ENCODE results near the gene PVALB. TPM values are rescaled to one million over a fixed set of nuclear protein-coding genes. Genes with fewer than 3 reads are reported as not detected.

The PVALB gene
- total and polyA plus RNA-seq, 8 donors, result 0.95 to 4.1 (median 2.1) TPM; not detected in 5

GRCh38 chr22:36830601-36831000 lies 13.8 kb upstream of the PVALB start:
- Histone ChIP-seq H3K36me3 (no peaks in the 10 kb centered on the region), H3K4me3 (no peak overlapping the region), H3K9me3 (peaks cover 0 to 4% (median 0%) of the 10 kb centered on the region in 4 donors), H3K27me3 (peaks cover 0 to 40% (median 11%) of the 10 kb centered on the region in 3 donors), H3K4me1 (no peaks in the 10 kb centered on the region), H3K27ac (no peak overlapping the region)
- no peak for DNase-seq
- 22 to 55% (median 35%) methylated on average over 2 of the region's 2 CpGs for WGBS, 5 donors
- no peak for TF ChIP-seq POLR2A (IDR thresholded peaks at IDR 0.05)
- TF ChIP-seq, protein P1, sequence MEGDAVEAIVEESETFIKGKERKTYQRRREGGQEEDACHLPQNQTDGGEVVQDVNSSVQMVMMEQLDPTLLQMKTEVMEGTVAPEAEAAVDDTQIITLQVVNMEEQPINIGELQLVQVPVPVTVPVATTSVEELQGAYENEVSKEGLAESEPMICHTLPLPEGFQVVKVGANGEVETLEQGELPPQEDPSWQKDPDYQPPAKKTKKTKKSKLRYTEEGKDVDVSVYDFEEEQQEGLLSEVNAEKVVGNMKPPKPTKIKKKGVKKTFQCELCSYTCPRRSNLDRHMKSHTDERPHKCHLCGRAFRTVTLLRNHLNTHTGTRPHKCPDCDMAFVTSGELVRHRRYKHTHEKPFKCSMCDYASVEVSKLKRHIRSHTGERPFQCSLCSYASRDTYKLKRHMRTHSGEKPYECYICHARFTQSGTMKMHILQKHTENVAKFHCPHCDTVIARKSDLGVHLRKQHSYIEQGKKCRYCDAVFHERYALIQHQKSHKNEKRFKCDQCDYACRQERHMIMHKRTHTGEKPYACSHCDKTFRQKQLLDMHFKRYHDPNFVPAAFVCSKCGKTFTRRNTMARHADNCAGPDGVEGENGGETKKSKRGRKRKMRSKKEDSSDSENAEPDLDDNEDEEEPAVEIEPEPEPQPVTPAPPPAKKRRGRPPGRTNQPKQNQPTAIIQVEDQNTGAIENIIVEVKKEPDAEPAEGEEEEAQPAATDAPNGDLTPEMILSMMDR (IDR thresholded peaks at IDR 0.05), result no peak
- no peak for TF ChIP-seq EP300 (IDR thresholded peaks at IDR 0.05)
- TF ChIP-seq POLR2AphosphoS5 (IDR thresholded peaks at IDR 0.05), result no peak
- intact Hi-C loops (cut with DNase I; ENCODE audit: low total_unique reads), result no loop called here

GRCh38 chr22:36829370-36830002 lies 12.7 kb upstream of the PVALB start:
- H3K4me3 ChIP-seq, result no peak overlapping the region
- no peak for DNase-seq
- TF ChIP-seq, protein P1 (IDR thresholded peaks at IDR 0.05), result no peak
- H3K36me3 ChIP-seq, result no peaks in the 10 kb centered on the region
- peaks cover 0 to 30% (median 11%) of the 10 kb centered on the region in 3 donors for H3K27me3 ChIP-seq
- H3K27ac ChIP-seq, result no peak overlapping the region
- no peaks in the 10 kb centered on the region for H3K4me1 ChIP-seq
- 68 to 82% (median 77%) methylated on average over 5 of the region's 5 CpGs for WGBS, 5 donors
- intact Hi-C loops (cut with DNase I; ENCODE audit: low total_unique reads), result no loop called here
- peaks cover 0 to 4% (median 0%) of the 10 kb centered on the region in 4 donors for H3K9me3 ChIP-seq

- H3K9me3 ChIP-seq, result peaks cover 0 to 4% (median 0%) of the 10 kb centered on the region in 4 donors
- H3K27ac ChIP-seq, result no peak overlapping the region
- H3K4me1 ChIP-seq, result no peaks in the 10 kb centered on the region
- no peak overlapping the region for H3K4me3 ChIP-seq
- H3K27me3 ChIP-seq, result peaks cover 0 to 35% (median 11%) of the 10 kb centered on the region in 3 donors
- no peaks in the 10 kb centered on the region for H3K36me3 ChIP-seq
- DNase-seq, result no peak
- TF ChIP-seq POLR2AphosphoS5 (IDR thresholded peaks at IDR 0.05) (no peak), POLR2A (IDR thresholded peaks at IDR 0.05) (no peak)
- TF ChIP-seq, protein P1 (IDR thresholded peaks at IDR 0.05), result no peak
- 39 to 56% (median 48%) methylated on average over 3 of the region's 3 CpGs for WGBS, 5 donors
- intact Hi-C loops (cut with DNase I; ENCODE audit: low total_unique reads), result no loop called here
These were observed 12.0 kb upstream of the PVALB start for GRCh38 chr22:36828815-36829214.

DNA sequence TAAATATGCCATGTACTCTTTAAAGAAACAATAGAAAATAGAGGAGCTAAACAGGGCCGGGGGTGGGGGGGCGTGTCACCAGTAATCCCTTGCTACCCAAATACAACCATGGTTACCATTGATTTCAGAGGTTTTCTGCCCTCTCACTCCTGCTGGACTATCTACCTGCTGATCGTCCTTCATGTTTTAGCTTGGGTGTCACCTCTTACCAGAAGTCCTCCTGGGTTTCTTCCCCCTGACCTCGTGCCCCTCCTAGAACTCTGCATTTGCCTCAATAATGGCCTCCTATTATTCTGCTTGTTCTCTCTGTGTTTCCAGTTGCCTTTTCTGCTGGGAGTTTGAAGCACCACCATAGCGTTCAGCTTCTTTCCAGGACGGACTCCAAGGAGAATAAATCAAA lies 9.4 kb upstream of the PVALB start:
- no peaks in the 10 kb centered on the region for H3K4me1 ChIP-seq
- DNase-seq, result no peak
- WGBS, 5 donors, result 71 to 80% (median 76%) methylated on average over 6 of the region's 6 CpGs
- intact Hi-C loops (cut with DNase I; ENCODE audit: low total_unique reads), result no loop called here
- H3K9me3 ChIP-seq, result no peaks in the 10 kb centered on the region
- H3K36me3 ChIP-seq, result no peaks in the 10 kb centered on the region
- H3K27ac ChIP-seq, result no peak overlapping the region
- H3K4me3 ChIP-seq, result no peak overlapping the region
- TF ChIP-seq POLR2AphosphoS5 (IDR thresholded peaks at IDR 0.05), result no peak
- TF ChIP-seq, protein P1 (IDR thresholded peaks at IDR 0.05), result no peak
- TF ChIP-seq EP300 (IDR thresholded peaks at IDR 0.05), result no peak
- no peak for TF ChIP-seq POLR2A (IDR thresholded peaks at IDR 0.05)
- H3K27me3 ChIP-seq, result peaks cover 0 to 56% (median 11%) of the 10 kb centered on the region in 3 donors
